Diencephalon (tissue), 1 donor: ENCODE results near the gene SIMC1. TPM values are rescaled to one million over a fixed set of nuclear protein-coding genes. Genes with fewer than 3 reads are reported as not detected.
A peak's percentile ranks its signal among the peaks of the same experiment; 100 is the strongest.

Source experiments
- small RNA-seq: library from RNA; depleted of rRNA; stranded (forward); fragments of <200 nt; gene quantifications from one replicate; pipeline ENCODE3, GENCODE V24; 2014
- total RNA-seq: library from RNA; depleted of rRNA; stranded (reverse); fragments of >200 nt; gene quantifications from one replicate; pipeline ENCODE4 v1.2.3, GENCODE V29; 2014

SIMC1 gene
- 15.2 TPM for total RNA-seq

GRCh38 chr5:176237971-176238644, at the start of gene SIMC1:
SIMC1 (plus strand) TSS chr5:176238424; CDS start chr5:176238509, 85 bp downstream.

GRCh38 chr5:176361437-176362232, 123.4 kb downstream of the SIMC1 start, which contains the start of gene KIAA1191:
KIAA1191 (minus strand) TSS chr5:176361764; CDS start chr5:176359508, 2,256 bp downstream.

GRCh38 chr5:176365351-176366231, 127.4 kb downstream of the SIMC1 start, which contains the start of gene ARL10:
ARL10 (plus strand) TSS chr5:176365487; CDS start chr5:176365564, 77 bp downstream.

GRCh38 chr5:176388444-176389134, 150.4 kb downstream of the SIMC1 start, which contains the start of the genes HIGD2A and NOP16:
HIGD2A (plus strand) TSS chr5:176388751; CDS start chr5:176388820, 69 bp downstream.
NOP16 (minus strand) TSS chr5:176388598; CDS start chr5:176388539, 59 bp downstream.

Small RNAs within 50 kb of the gene (small RNA-seq; reads per million reads assigned to genes)
- gene MIR1271 = 136 reads per million, percentile 97 among the genes with 10 or more reads in this experiment

Other genes with a start within 250 kb of the SIMC1 start
- 111 TPM for gene KIAA1191, start 123.3 kb downstream of the SIMC1 start, total RNA-seq
- 39.7 TPM for gene ARL10, start 127.1 kb downstream of the SIMC1 start, total RNA-seq
- 8.5 TPM for gene NOP16, start 150.2 kb downstream of the SIMC1 start, total RNA-seq
- gene HIGD2A, start 150.3 kb downstream of the SIMC1 start, total RNA-seq = 43.4 TPM
- 80.7 TPM for gene CLTB, start 178.1 kb downstream of the SIMC1 start, total RNA-seq
- gene FAF2, start 210.0 kb downstream of the SIMC1 start, total RNA-seq = 42.7 TPM